Breast epithelium (tissue), 4 donors: Measurements from ENCODE around the gene IZUMO3. TPM values are rescaled to one million over a fixed set of nuclear protein-coding genes. Genes with fewer than 3 reads are reported as not detected.

Source experiments
- DNase-seq, 2 donors: peaks; one replicate each; pipeline ENCODE4 v3.0.0-alpha.2; 2019; ENCODE audit warnings: low spot score in 2 of 2
- H3K27ac ChIP-seq, 2 donors: fragments of 200-600 bp; sonication (generic) in 1 of 2; one replicate each; pipeline ENCODE4 v1.5.1; 2016 to 2019; ENCODE audit warnings: mild to moderate bottlenecking in 1 of 2
- H3K27me3 ChIP-seq, 2 donors: fragments of 200-600 bp; sonication (generic) in 1 of 2; one replicate each; pipeline versions ENCODE4 v1.5.1 to v1.6.0; 2017 to 2019; ENCODE audit warnings: control low read depth in 1 of 2, mild to moderate bottlenecking in 1 of 2
- H3K36me3 ChIP-seq: fragments of 200-600 bp; one replicate; pipeline ENCODE4 v1.5.1; 2019
- H3K4me1 ChIP-seq, 2 donors: fragments of 200-600 bp; sonication (generic); one replicate each; pipeline ENCODE4 v1.5.1; 2016 to 2019; ENCODE audit warnings: control low read depth in 1 of 2
- H3K4me3 ChIP-seq, 3 donors: fragments of 200-600 bp; sonication (generic); 1 replicate in 2 of 3; 2 replicates in 1 of 3; pipeline ENCODE4 v1.5.1; 2016 to 2019; ENCODE audit warnings: mild to moderate bottlenecking in 3 of 3, moderate library complexity in 2 of 3
- H3K9me3 ChIP-seq, 2 donors: fragments of 200-600 bp; sonication (generic) in 1 of 2; one replicate each; pipeline ENCODE4 v1.5.1; 2016 to 2019; ENCODE audit warnings: control low read depth in 1 of 2
- CTCF ChIP-seq, 3 donors: fragments of 450-650 bp; IDR thresholded peaks; one replicate each; pipeline ENCODE4 v1.5.1; 2016 to 2017; ENCODE audit warnings: antibody characterized with exemption in 3 of 3, mild to moderate bottlenecking in 3 of 3, moderate library complexity in 3 of 3
- POLR2A ChIP-seq: fragments of 450-650 bp; IDR thresholded peaks from one replicate; pipeline ENCODE4 v1.6.1; 2016; ENCODE audit warnings: antibody characterized with exemption, mild to moderate bottlenecking, moderate library complexity
- POLR2AphosphoS5 ChIP-seq, 3 donors: sonication (generic); formaldehyde crosslinking; IDR thresholded peaks; one replicate each; pipeline ENCODE4 v1.6.1; 2017; ENCODE audit warnings: antibody characterized with exemption in 3 of 3
- intact Hi-C: fragments of 100-400 bp; cut with DNase I; formaldehyde crosslinking; loops from one replicate; pipeline ENCODE4 v1.15.1; 2023; ENCODE audit warnings: low total_unique reads
- total RNA-seq, 3 donors: library from RNA; depleted of rRNA; stranded (reverse); fragments of >200 nt; gene quantifications; one replicate each; pipeline ENCODE4 v1.1.0, GENCODE V29; 2016

Gene IZUMO3
- total RNA-seq, 3 donors from 2014 or later, result not detected

GRCh38 chr9:24572406-24572805 lies 26.7 kb upstream of the IZUMO3 start:
- Histone ChIP-seq H3K27me3 (no peaks in the 10 kb centered on the region), H3K36me3 (no peaks in the 10 kb centered on the region), H3K9me3 (no peaks in the 10 kb centered on the region), H3K4me1 (no peaks in the 10 kb centered on the region), H3K27ac (no peak overlapping the region), H3K4me3 (no peak overlapping the region)
- TF ChIP-seq POLR2A (no peak), CTCF (IDR thresholded peaks at IDR 0.05) (no peak), POLR2AphosphoS5 (IDR thresholded peaks at IDR 0.05) (no peak)
- no peak for DNase-seq
- intact Hi-C loops, result no loop called here

GRCh38 chr9:24561957-24562356 lies 16.3 kb upstream of the IZUMO3 start:
- H3K27ac ChIP-seq, result no peak overlapping the region
- no peaks in the 10 kb centered on the region for H3K36me3 ChIP-seq
- TF ChIP-seq POLR2A, result no peak
- intact Hi-C loops, result no loop called here
- H3K27me3 ChIP-seq, result no peaks in the 10 kb centered on the region
- H3K4me3 ChIP-seq, result no peak overlapping the region
- no peaks in the 10 kb centered on the region for H3K4me1 ChIP-seq
- H3K9me3 ChIP-seq, result no peaks in the 10 kb centered on the region
- no peak for DNase-seq

DNA sequence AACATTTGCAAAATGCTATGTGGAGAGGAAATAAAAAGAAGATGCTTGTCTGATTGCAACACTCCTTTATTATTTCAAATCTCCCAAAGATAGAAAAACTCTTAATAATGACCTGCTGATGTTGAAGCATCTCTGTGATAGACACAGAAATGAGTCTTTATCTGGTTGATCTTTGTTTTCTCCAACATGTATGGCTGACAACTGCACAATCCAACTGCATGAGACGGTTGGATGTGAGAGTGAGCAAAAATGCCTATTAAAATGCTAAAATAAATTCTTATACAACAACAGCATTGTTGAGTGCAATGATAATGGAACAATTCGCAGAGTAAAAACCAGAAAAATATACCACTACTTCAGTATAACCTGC lies 7.5 kb upstream of the IZUMO3 start:
- H3K4me3 ChIP-seq, result no peak overlapping the region
- DNase-seq, result no peak
- no peak overlapping the region for H3K27ac ChIP-seq
- intact Hi-C loops, result no loop called here
- no peaks in the 10 kb centered on the region for H3K9me3 ChIP-seq
- H3K4me1 ChIP-seq, result no peaks in the 10 kb centered on the region
- H3K27me3 ChIP-seq, result no peaks in the 10 kb centered on the region
- no peaks in the 10 kb centered on the region for H3K36me3 ChIP-seq
- TF ChIP-seq POLR2A, result no peak
- no peak for TF ChIP-seq CTCF (IDR thresholded peaks at IDR 0.05)
- no peak for TF ChIP-seq POLR2AphosphoS5 (IDR thresholded peaks at IDR 0.05)

GRCh38 chr9:24552526-24553182 lies 7.0 kb upstream of the IZUMO3 start:
- DNase-seq, result no peak
- Histone ChIP-seq H3K4me3 (no peak overlapping the region), H3K27ac (no peak overlapping the region), H3K9me3 (no peaks in the 10 kb centered on the region), H3K36me3 (no peaks in the 10 kb centered on the region), H3K27me3 (no peaks in the 10 kb centered on the region), H3K4me1 (no peaks in the 10 kb centered on the region)
- TF ChIP-seq CTCF (IDR thresholded peaks at IDR 0.05), result no peak
- no peak for TF ChIP-seq POLR2A
- no peak for TF ChIP-seq POLR2AphosphoS5 (IDR thresholded peaks at IDR 0.05)
- intact Hi-C loops, result no loop called here

- no peak overlapping the region for H3K27ac ChIP-seq
- no peak overlapping the region for H3K4me3 ChIP-seq
- no peak for DNase-seq
- H3K4me1 ChIP-seq, result no peaks in the 10 kb centered on the region
- no peaks in the 10 kb centered on the region for H3K27me3 ChIP-seq
- no peak for TF ChIP-seq POLR2A
- no peak for TF ChIP-seq POLR2AphosphoS5 (IDR thresholded peaks at IDR 0.05)
- no peak for TF ChIP-seq CTCF (IDR thresholded peaks at IDR 0.05)
- H3K9me3 ChIP-seq, result no peaks in the 10 kb centered on the region
- intact Hi-C loops, result no loop called here
- H3K36me3 ChIP-seq, result no peaks in the 10 kb centered on the region
Measured at GRCh38 chr9:24545285-24545684, 412 bp downstream of the IZUMO3 start.

DNA sequence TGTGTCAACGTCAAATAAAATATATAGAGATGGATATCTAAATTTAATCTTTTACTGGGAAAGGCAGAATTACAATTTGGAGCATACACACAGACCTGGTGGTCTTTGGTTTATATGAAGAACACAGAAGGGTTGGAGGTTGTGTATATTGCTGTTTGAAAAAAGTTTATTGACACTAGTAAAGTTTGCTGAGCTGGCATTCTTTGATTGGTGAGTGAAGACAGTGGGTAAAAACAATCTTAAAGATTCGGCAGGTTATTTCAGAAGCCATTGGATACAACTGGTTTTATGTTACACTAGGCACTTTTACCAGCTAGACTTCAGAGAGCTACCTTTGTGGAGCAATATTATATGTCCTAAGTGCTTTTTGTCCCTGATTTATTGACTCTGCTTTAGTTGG lies 27.2 kb downstream of the IZUMO3 start:
- H3K27me3 ChIP-seq, result no peaks in the 10 kb centered on the region
- no peak overlapping the region for H3K27ac ChIP-seq
- H3K4me3 ChIP-seq, result no peak overlapping the region
- no peak for TF ChIP-seq CTCF (IDR thresholded peaks at IDR 0.05)
- no peak for TF ChIP-seq POLR2AphosphoS5 (IDR thresholded peaks at IDR 0.05)
- TF ChIP-seq POLR2A, result no peak
- no peaks in the 10 kb centered on the region for H3K4me1 ChIP-seq
- DNase-seq, result no peak
- no peaks in the 10 kb centered on the region for H3K36me3 ChIP-seq
- H3K9me3 ChIP-seq, result no peaks in the 10 kb centered on the region
- intact Hi-C loops, result no loop called here
